Aorta (tissue), 5 donors: Measurements from ENCODE around the gene SP8. TPM values are rescaled to one million over a fixed set of nuclear protein-coding genes. Genes with fewer than 3 reads are reported as not detected.
"Not testable (repeated sequence)": the region's sequence is repeated elsewhere in the genome, so short reads cannot be mapped to it uniquely, and the experiment has no call there.

Experiments
- ATAC-seq: fragments of 200-7000 bp; cut with Tn5 transposase; one replicate; pipeline ENCODE4 v1.9.1; 2022; ENCODE audit warnings: moderate library complexity; ENCODE audit not compliant: low FRiP score
- DNase-seq, 2 donors: peaks; one replicate each; pipeline ENCODE4 v3.0.0-alpha.2; 2020
- H3K27ac ChIP-seq, 2 donors: one replicate each; pipeline ENCODE4 v1.5.1; 2013; ENCODE audit warnings: low read length in 2 of 2, mild to moderate bottlenecking in 2 of 2, moderate library complexity in 2 of 2, control low read depth in 1 of 2, inconsistent platforms in 1 of 2, low read depth in 1 of 2
- H3K27me3 ChIP-seq, 2 donors: one replicate each; pipeline ENCODE4 v1.6.1; 2013; ENCODE audit warnings: control low read depth in 1 of 2, low read length in 1 of 2, mild to moderate bottlenecking in 1 of 2, moderate library complexity in 1 of 2; ENCODE audit not compliant: insufficient read depth in 2 of 2, control insufficient read depth in 1 of 2
- H3K36me3 ChIP-seq, 2 donors: one replicate each; pipeline ENCODE4 v1.6.1; 2013; ENCODE audit warnings: control low read depth in 1 of 2, low read length in 1 of 2, mild to moderate bottlenecking in 1 of 2; ENCODE audit not compliant: insufficient read depth in 2 of 2, control insufficient read depth in 1 of 2
- H3K4me1 ChIP-seq, 2 donors: one replicate each; pipeline ENCODE4 v1.6.1; 2013; ENCODE audit warnings: low read length in 2 of 2, control low read depth in 1 of 2, mild to moderate bottlenecking in 1 of 2, moderate library complexity in 1 of 2; ENCODE audit not compliant: insufficient read depth in 2 of 2, control insufficient read depth in 1 of 2
- H3K4me3 ChIP-seq, 2 donors: one replicate each; pipeline ENCODE4 v1.5.1; 2013; ENCODE audit warnings: low read length in 2 of 2, control low read depth in 1 of 2, mild to moderate bottlenecking in 1 of 2
- H3K9me3 ChIP-seq: one replicate; pipeline ENCODE4 v1.6.1; 2013; ENCODE audit warnings: mild to moderate bottlenecking, low read length; ENCODE audit not compliant: control insufficient read depth
- WGBS, 2 donors: extraction: QIAGEN DNeasy Blood & Tissue Kit; methylation state at CpG; one replicate each; pipeline ENCODE4 v1.1.7; 2013; 5-methylcytosine and 5-hydroxymethylcytosine counted together
- intact Hi-C, 2 donors: fragments of 100-400 bp; cut with DNase I; formaldehyde crosslinking; loops; one replicate each; pipeline versions ENCODE4 v1.14.2 to v1.15.0; 2022
- long read RNA-seq, 2 donors: library from polyadenylated mRNA; unstranded; transcript quantifications; one replicate each; pipeline ENCODE4 v2.0.0, GENCODE V29; 2020 to 2021
- polyA plus RNA-seq, 2 donors: library from polyadenylated mRNA; stranded (reverse); fragments of 200-250 nt; gene quantifications; one replicate each; pipeline ENCODE4 v1.2.3, GENCODE V29; 2013
- total RNA-seq, 2 donors: library from RNA; stranded (reverse); fragmentation: NEBNext Ultra II Directional; extraction: Animal tissue kit (Norgen Biotek cat#: 25700); gene quantifications; one replicate each; pipeline ENCODE4 v1.2.1, GENCODE V29; 2021
- donor health status: healthy with polysubstance abuse.
- donor health status: Bipolar disorder and iron deficiency.
- donor health status: DM: no; HTN: no; CAD: no.
- donor health status: DM: no; HTN: no; CAD: no.
- donor health status: DM: yes; HTN: yes; CAD: no.

The SP8 gene
- total RNA-seq (not detected), polyA plus RNA-seq (not detected)
- long read RNA-seq, donor 1: 0 reads
- long read RNA-seq, donor 2: 0 reads

GRCh38 chr7:20786779-20787659 lies at the start of gene SP8:
SP8 (minus strand) TSS chr7:20786886; CDS start chr7:20786798, 88 bp downstream.
- no peaks in the 10 kb centered on the region for H3K36me3 ChIP-seq
- peak in 1 of 2 donors; percentile 75 for DNase-seq
- ATAC-seq: no peak
- H3K27ac ChIP-seq: no peak within 1 kb of the TSS
- peak within 1 kb of the TSS; percentile 11 to 31 for H3K4me3 ChIP-seq
- no peaks in the 10 kb centered on the region for H3K9me3 ChIP-seq
- H3K27me3 ChIP-seq: no peaks in the 10 kb centered on the region
- H3K4me1 ChIP-seq: no peaks in the 10 kb centered on the region
- 5 to 6% methylated on average over 49 to 50 of the region's 50 CpGs for WGBS, 2 donors
- intact Hi-C loops: no loop called here

GRCh38 chr7:20836424-20836823 lies 49.7 kb upstream of the SP8 start:
- H3K9me3 ChIP-seq, H3K36me3 ChIP-seq, ATAC-seq, H3K27me3 ChIP-seq, intact Hi-C loops, H3K27ac ChIP-seq, H3K4me1 ChIP-seq, H3K4me3 ChIP-seq, DNase-seq: not testable (repeated sequence)
- WGBS, 2 donors: 55 to 62% methylated on average over 2 of the region's 2 CpGs

DNA sequence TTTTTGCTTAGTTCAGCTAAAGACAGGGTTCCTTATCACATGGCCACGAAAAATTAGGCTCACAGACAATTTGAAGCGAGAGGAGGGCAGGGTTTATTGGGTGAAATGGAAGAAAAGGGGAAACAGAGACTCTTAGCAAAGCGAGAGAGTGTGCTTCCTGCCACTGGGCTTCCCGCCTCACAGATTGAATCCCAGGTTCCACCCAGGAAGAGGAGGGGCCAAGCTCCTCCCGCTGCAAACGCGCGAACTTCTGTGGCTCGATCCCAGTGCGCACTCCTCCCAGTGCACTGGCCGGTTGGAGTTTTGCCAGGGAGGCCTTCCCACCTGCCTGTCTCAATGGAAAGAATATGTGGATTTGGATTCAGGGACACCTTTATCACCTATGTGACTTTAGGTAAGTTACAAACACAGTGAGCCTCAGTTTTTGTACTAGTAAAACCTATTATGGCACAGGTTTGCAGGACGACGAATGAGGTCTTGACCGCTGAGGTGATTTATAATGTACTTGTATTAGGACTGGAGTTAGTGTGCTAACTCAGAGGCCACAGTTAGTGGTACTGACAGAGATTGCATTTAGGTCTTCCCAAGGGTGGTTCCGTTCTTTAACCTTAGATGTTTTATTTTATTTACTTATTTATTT lies 48.5 kb upstream of the SP8 start:
- DNase-seq: no peak
- Histone ChIP-seq H3K9me3 (no peaks in the 10 kb centered on the region), H3K36me3 (no peaks in the 10 kb centered on the region), H3K27ac (no peak overlapping the region), H3K4me1 (no peaks in the 10 kb centered on the region), H3K27me3 (peaks cover 0 to 2% of the 10 kb centered on the region in 2 donors), H3K4me3 (no peak overlapping the region)
- intact Hi-C loops: no loop called here
- WGBS, 2 donors: 75 to 86% methylated on average over 15 of the region's 15 CpGs
- ATAC-seq: no peak

GRCh38 chr7:20834656-20835055 lies 48.0 kb upstream of the SP8 start:
- ATAC-seq (no peak), DNase-seq (no peak)
- Histone ChIP-seq H3K4me1 (no peaks in the 10 kb centered on the region), H3K27ac (no peak overlapping the region), H3K36me3 (no peaks in the 10 kb centered on the region), H3K27me3 (peaks cover 0 to 2% of the 10 kb centered on the region in 2 donors), H3K9me3 (no peaks in the 10 kb centered on the region), H3K4me3 (no peak overlapping the region)
- intact Hi-C loops: no loop called here

GRCh38 chr7:20831956-20832355 lies 45.3 kb upstream of the SP8 start:
- no peak for DNase-seq
- intact Hi-C loops: no loop called here

DNA sequence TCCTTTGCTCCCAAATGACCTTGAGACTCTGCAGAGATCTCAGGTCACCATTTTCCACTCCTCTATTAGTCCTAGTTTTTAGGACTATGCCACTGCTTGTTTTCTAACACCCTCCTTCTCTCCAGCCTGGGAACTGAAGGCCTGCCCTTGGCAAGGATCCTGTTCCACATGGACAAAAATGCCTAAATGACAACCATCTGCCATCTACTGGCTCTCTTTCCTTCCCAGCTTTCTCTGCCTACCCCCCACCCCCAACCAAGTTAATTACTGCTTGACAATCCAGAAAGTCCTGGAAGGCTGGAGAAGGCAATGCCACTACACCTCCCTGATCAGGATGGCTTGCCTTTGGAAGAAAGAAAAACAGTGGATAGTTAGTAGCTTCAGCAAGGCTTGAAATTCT lies 44.8 kb upstream of the SP8 start:
- no peaks in the 10 kb centered on the region for H3K36me3 ChIP-seq
- no peak for DNase-seq
- H3K27ac ChIP-seq: no peak overlapping the region
- ATAC-seq: no peak
- H3K4me1 ChIP-seq: no peaks in the 10 kb centered on the region
- no peak overlapping the region for H3K4me3 ChIP-seq
- H3K9me3 ChIP-seq: no peaks in the 10 kb centered on the region
- peaks cover 0 to 2% of the 10 kb centered on the region in 2 donors for H3K27me3 ChIP-seq
- intact Hi-C loops: no loop called here

More at GRCh38 chr7:20831956-20832355, 45.3 kb upstream of the SP8 start:
- Histone ChIP-seq H3K4me3 (no peak overlapping the region), H3K4me1 (no peaks in the 10 kb centered on the region), H3K27ac (no peak overlapping the region), H3K9me3 (no peaks in the 10 kb centered on the region), H3K36me3 (no peaks in the 10 kb centered on the region), H3K27me3 (peaks cover 0 to 2% of the 10 kb centered on the region in 2 donors)
- no peak for ATAC-seq

- H3K9me3 ChIP-seq: no peaks in the 10 kb centered on the region
- H3K27me3 ChIP-seq: no peaks in the 10 kb centered on the region
- no peaks in the 10 kb centered on the region for H3K36me3 ChIP-seq
- H3K4me3 ChIP-seq: no peak overlapping the region
- H3K27ac ChIP-seq: no peak overlapping the region
- H3K4me1 ChIP-seq: no peaks in the 10 kb centered on the region
- no peak for ATAC-seq
- 79 to 81% methylated on average over 3 of the region's 3 CpGs for WGBS, 2 donors
- intact Hi-C loops: no loop called here
- no peak for DNase-seq
Measured at GRCh38 chr7:20828947-20829346, 42.3 kb upstream of the SP8 start.

DNA sequence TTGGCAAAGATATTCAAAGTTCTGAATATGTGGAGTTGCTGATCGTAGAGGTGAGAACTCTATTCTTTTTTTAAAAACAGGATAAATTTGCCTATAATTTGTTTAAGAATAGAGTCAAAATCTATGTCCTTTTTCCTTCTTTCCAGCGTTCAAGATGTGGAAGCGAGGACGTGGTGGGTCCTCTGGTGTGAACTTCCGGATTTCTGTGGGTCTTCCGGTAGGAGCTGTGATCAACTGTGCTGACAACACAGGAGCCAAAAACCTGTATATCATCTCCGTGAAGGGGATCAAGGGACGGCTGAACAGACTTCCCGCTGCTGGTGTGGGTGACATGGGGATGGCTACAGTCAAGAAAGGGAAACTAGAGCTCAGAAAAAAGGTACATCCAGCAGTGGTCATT lies 40.5 kb upstream of the SP8 start:
- H3K4me3 ChIP-seq: no peak overlapping the region
- WGBS, 2 donors: 80% methylated on average over 9 of the region's 9 CpGs

DNA sequence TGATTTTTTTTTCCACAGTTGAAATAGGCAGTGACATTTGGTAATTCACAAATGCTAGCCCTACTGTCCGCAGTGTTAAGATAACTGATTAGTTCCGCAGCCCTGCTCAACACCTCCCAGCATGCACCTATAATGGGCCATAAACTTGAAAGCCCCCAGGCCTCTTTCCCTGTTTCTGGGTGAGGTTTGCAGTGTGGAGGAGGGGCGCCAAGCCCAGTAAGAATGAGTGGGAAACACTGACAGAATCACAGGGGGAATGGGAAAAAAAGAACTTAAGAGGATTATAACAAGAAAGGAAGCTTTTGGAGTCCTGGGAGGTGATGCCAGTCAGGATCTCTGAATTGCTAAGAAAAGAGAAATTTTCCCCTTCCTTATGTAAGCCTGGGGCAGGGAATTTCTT lies 39.6 kb upstream of the SP8 start:
- intact Hi-C loops: no loop called here
- no peaks in the 10 kb centered on the region for H3K9me3 ChIP-seq
- DNase-seq (no peak), ATAC-seq (no peak)
- H3K4me1 ChIP-seq: no peaks in the 10 kb centered on the region
- H3K27me3 ChIP-seq: no peaks in the 10 kb centered on the region
- no peaks in the 10 kb centered on the region for H3K36me3 ChIP-seq
- H3K4me3 ChIP-seq: no peak overlapping the region
- 31% methylated on average over 3 of the region's 3 CpGs for WGBS, 2 donors
- H3K27ac ChIP-seq: no peak overlapping the region

More for the DNA sequence above, 40.5 kb upstream of the SP8 start:
- ATAC-seq: no peak
- Histone ChIP-seq H3K9me3 (no peaks in the 10 kb centered on the region), H3K27ac (no peak overlapping the region), H3K4me1 (no peaks in the 10 kb centered on the region), H3K36me3 (no peaks in the 10 kb centered on the region), H3K27me3 (no peaks in the 10 kb centered on the region)
- intact Hi-C loops: no loop called here
- no peak for DNase-seq
